ENCODE data around the gene TIAM2.

TIAM2 gene

GRCh38 chr6:155276638-155277037 is 281.5 kb downstream of the TIAM2 start:
- DNase-seq (ENCODE audit: low read depth, low spot score), result no peak

- no peak for DNase-seq (ENCODE audit: low read depth, low spot score)
Measured at GRCh38 chr6:155278319-155279049, 283.4 kb downstream of the TIAM2 start.

DNA sequence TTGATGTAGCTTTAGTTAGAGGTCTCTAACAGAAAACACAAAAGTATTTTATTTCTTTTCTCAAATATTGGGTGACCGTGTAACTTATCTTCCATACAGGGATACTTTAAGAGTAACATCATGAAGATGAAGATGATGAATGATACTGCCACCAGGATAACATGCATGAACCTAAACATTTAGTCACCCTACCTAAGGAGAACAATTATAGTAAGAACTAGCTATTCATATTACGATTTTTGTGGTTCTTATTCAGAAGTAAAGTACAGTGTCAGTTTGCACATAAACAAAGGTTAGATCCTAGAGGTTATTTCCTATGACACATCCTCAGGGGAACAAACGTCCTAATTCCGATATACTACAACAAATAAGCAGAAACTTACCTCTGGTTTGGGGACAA is 289.7 kb downstream of the TIAM2 start:
- no peak for DNase-seq (ENCODE audit: low read depth, low spot score)

- DNase-seq (ENCODE audit: low read depth, low spot score), result no peak
Measured at GRCh38 chr6:155287762-155288161, 292.6 kb downstream of the TIAM2 start.

DNA sequence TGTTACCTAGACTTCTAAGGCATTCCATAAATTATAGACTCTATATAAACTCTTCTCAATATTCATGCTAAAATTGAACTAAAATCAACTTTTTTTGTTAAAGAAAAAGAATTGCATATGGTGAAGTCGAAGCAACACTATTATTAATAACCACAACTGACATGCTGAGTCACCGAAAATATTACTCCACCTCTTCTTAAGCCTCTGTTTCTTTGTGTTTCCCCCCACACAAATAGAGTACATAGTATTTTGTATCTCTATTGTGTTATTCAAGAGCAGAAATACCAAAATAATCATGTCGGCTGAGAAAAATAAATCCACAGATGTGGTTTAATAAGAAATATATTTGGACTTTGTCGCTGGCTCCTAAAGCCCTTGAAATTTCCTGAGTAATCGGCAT is 295.4 kb downstream of the TIAM2 start:
- no peak for DNase-seq (ENCODE audit: low read depth, low spot score)

DNA sequence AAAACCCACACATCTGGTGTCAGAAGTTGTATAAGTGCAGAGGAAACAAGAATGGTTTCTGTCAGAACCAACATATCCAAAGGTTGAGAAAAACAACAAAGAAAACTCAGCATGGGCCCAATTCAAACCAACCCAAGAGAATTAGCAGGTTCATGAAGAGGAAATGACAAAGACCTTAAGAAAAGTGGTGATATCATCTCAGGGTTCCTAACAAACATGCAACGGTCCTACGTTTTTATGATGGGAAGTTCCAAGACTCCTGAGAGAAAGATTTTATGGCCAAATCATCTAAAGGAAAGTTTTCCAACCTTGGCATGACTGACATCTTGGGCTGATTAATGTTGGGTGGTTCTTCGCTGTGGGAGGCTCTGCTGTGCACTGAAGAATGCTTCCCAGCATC is 296.2 kb downstream of the TIAM2 start:
- no peak for DNase-seq (ENCODE audit: low read depth, low spot score)

DNA sequence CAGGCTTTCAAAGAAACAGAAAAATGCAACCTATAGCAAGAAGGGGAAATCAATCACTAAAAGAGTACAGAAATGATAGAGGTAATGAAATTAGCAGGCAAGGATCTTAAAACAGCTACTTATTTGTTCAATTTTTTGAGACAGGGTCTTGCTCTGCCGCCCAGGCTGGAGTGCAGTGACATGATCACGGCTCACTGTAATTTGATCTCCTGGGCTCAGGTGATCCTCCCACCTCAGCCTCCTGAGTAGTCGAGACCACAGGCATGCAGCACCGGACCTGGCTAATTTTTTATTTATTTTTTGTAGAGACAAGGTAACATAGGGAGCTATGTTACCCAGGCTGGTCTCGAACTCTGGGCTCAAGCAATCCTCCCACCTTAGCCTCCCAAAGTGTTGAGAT is 297.6 kb downstream of the TIAM2 start:
- no peak for DNase-seq (ENCODE audit: low read depth, low spot score)

- no peak for DNase-seq (ENCODE audit: low read depth, low spot score)
Measured at GRCh38 chr6:155297669-155298068, 302.6 kb downstream of the TIAM2 start.

DNA sequence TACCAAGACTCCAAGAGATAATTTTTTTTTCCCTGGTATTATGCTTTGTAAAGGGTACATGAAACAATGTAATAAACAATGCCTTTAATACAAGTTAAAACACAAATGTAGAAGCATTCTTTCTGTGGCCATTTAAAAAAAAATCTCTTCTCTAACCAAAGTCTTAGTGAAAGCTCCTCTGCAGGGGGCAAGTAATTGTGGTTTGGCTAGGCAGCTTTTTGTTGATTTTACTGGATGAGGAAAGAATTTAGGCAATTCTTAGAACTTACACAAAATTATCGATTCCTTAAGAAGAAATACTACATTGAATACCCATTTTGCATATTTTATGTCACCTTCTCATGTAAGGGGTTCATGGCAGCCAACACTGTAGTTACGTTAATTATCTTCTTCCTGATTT is 306.8 kb downstream of the TIAM2 start:
- DNase-seq (ENCODE audit: low read depth, low spot score), result no peak

DNA sequence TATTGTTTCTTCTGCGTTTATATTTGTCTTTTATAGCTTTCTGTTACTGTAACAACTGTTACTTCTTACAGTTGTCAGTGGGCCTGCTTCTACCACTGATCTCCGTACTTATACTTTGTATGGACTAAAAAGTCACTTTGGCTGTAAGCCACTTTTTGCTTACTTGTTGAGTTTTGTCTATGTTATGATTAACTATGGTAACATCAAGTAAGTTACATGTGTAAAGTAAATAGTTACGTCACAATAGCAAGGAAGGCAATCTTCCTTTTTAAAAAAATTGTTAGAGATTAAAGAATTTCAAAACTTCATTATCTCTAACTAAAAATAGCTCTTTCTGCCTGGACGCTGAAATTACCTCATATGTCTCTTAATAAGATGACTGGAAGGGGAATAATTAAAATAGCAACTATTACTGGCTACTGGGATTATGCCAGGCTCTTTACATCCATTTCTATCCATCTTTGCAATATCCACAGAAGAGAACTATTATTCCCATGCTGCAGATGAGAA is 308.3 kb downstream of the TIAM2 start:
- DNase-seq (ENCODE audit: low read depth, low spot score), result no peak

DNA sequence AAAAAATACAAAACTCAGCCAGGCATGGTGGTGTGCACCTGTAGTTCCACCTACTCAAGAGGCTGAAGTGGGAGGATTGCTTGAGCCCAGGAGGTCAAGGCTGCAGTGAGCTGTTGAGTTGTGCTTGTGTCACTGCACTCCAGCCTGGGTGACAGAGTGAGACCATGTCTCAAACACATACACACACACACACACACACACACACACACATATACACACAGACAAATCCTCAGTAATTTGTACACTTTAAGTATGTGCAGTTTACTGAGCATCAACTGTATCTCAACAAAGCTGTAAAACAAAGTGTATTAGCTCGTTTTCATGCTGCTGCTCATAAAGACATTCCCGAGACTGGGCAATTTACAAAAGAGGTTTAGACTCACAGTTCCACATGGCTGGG is 311.8 kb downstream of the TIAM2 start:
- no peak for DNase-seq (ENCODE audit: low read depth, low spot score)

Measured in iPS DF 19.7 (cell line).